ENCODE results near the gene SLC46A2. TPM values are rescaled to one million over a fixed set of nuclear protein-coding genes. Genes with fewer than 3 reads are reported as not detected.

Gene SLC46A2
- total RNA-seq = under 1 TPM in 6 of 8 experiments, not detected in 2; 0.05 to 0.73 (median 0.17) TPM

- peak in 5 of 8 experiments; percentile 16 to 82 (median 68) for ATAC-seq (replicated peaks in 6 of 8)
- H3K4me1 ChIP-seq (replicated peaks in 1 of 2) = peaks cover 0 to 3% of the 10 kb centered on the region in 2 donors
- H3K27ac ChIP-seq = no peak within 1 kb of the TSS
- WGBS, 10 experiments = 0 to 66% (median 43%) methylated on average over 1 to 12 of the region's 78 CpGs; no CpG with 5 or more reads in 3 of the 10 experiments
- in situ Hi-C loops (cut with MboI; ENCODE audit: low pct_unique_long_range_greater_than_20kb in 2 of 9, low sequenced_read_pairs in 9 of 9, unreplicated experiment in 9 of 9) = loop anchor here in 1 of 9 experiments (10.0 kb wide), 1 partner anchor 46 kb away; no protein-coding TSS in a partner anchor
- H3K4me3 ChIP-seq = peak within 1 kb of the TSS; percentile 12 to 28 (median 18)
Measured at GRCh38 chr9:112890106-112891081, at the start of gene SLC46A2. SLC46A2 (minus strand) TSS chr9:112890876; CDS start chr9:112890681, 195 bp downstream.

- in situ Hi-C loops (cut with MboI; ENCODE audit: low pct_unique_long_range_greater_than_20kb in 2 of 9, low sequenced_read_pairs in 9 of 9, unreplicated experiment in 9 of 9) = no loop called here
- Histone ChIP-seq H3K4me3 (no peak overlapping the region), H3K27ac (no peak overlapping the region), H3K4me1 (replicated peaks in 1 of 2) (no peaks in the 10 kb centered on the region)
- no peak for ATAC-seq (replicated peaks in 6 of 8)
Measured at GRCh38 chr9:112939418-112939817, 48.7 kb upstream of the SLC46A2 start.

GRCh38 chr9:112933696-112934095 lies 43.0 kb upstream of the SLC46A2 start:
- Histone ChIP-seq H3K4me3 (no peak overlapping the region), H3K27ac (no peak overlapping the region), H3K4me1 (replicated peaks in 1 of 2) (no peaks in the 10 kb centered on the region)
- in situ Hi-C loops (cut with MboI; ENCODE audit: low pct_unique_long_range_greater_than_20kb in 2 of 9, low sequenced_read_pairs in 9 of 9, unreplicated experiment in 9 of 9) = no loop called here
- ATAC-seq (replicated peaks in 6 of 8) = no peak
- WGBS, 10 experiments = 40 to 100% (median 90%) methylated on average over 2 of the region's 2 CpGs; no CpG with 5 or more reads in 5 of the 10 experiments

GRCh38 chr9:112925058-112925641 lies 34.5 kb upstream of the SLC46A2 start:
- H3K4me3 ChIP-seq = no peak overlapping the region
- in situ Hi-C loops (cut with MboI; ENCODE audit: low pct_unique_long_range_greater_than_20kb in 2 of 9, low sequenced_read_pairs in 9 of 9, unreplicated experiment in 9 of 9) = no loop called here
- no peak overlapping the region for H3K27ac ChIP-seq
- WGBS, 10 experiments = 8 to 83% (median 26%) methylated on average over 1 to 8 of the region's 8 CpGs; no CpG with 5 or more reads in 1 of the 10 experiments
- H3K4me1 ChIP-seq (replicated peaks in 1 of 2) = no peaks in the 10 kb centered on the region
- ATAC-seq (replicated peaks in 6 of 8) = peak in 3 of 8 experiments; percentile 82 to 87 (median 82)

- WGBS, 10 experiments = 0 to 40% (median 17%) methylated on average over 1 to 3 of the region's 3 CpGs; no CpG with 5 or more reads in 3 of the 10 experiments
- H3K4me3 ChIP-seq = no peak overlapping the region
- no peaks in the 10 kb centered on the region for H3K4me1 ChIP-seq (replicated peaks in 1 of 2)
- in situ Hi-C loops (cut with MboI; ENCODE audit: low pct_unique_long_range_greater_than_20kb in 2 of 9, low sequenced_read_pairs in 9 of 9, unreplicated experiment in 9 of 9) = no loop called here
- H3K27ac ChIP-seq = no peak overlapping the region
- peak in 3 of 8 experiments; percentile 79 to 92 (median 91) for ATAC-seq (replicated peaks in 6 of 8)
Measured at GRCh38 chr9:112921549-112921948, 30.9 kb upstream of the SLC46A2 start.

GRCh38 chr9:112917987-112918362 lies 27.3 kb upstream of the SLC46A2 start:
- Histone ChIP-seq H3K4me3 (no peak overlapping the region), H3K4me1 (replicated peaks in 1 of 2) (no peaks in the 10 kb centered on the region), H3K27ac (no peak overlapping the region)
- WGBS, 10 experiments = 20 to 83% (median 63%) methylated on average over 1 of the region's 1 CpG; no CpG with 5 or more reads in 4 of the 10 experiments
- ATAC-seq (replicated peaks in 6 of 8) = no peak
- in situ Hi-C loops (cut with MboI; ENCODE audit: low pct_unique_long_range_greater_than_20kb in 2 of 9, low sequenced_read_pairs in 9 of 9, unreplicated experiment in 9 of 9) = no loop called here

GRCh38 chr9:112917047-112917986 lies 26.6 kb upstream of the SLC46A2 start:
- no peak for ATAC-seq (replicated peaks in 6 of 8)
- H3K4me3 ChIP-seq = no peak overlapping the region
- WGBS, 10 experiments = 0 to 67% (median 13%) methylated on average over 1 of the region's 1 CpG; no CpG with 5 or more reads in 4 of the 10 experiments
- in situ Hi-C loops (cut with MboI; ENCODE audit: low pct_unique_long_range_greater_than_20kb in 2 of 9, low sequenced_read_pairs in 9 of 9, unreplicated experiment in 9 of 9) = no loop called here
- H3K4me1 ChIP-seq (replicated peaks in 1 of 2) = no peaks in the 10 kb centered on the region
- no peak overlapping the region for H3K27ac ChIP-seq

- in situ Hi-C loops (cut with MboI; ENCODE audit: low pct_unique_long_range_greater_than_20kb in 2 of 9, low sequenced_read_pairs in 9 of 9, unreplicated experiment in 9 of 9) = no loop called here
- ATAC-seq (replicated peaks in 6 of 8) = no peak
- Histone ChIP-seq H3K4me1 (replicated peaks in 1 of 2) (no peaks in the 10 kb centered on the region), H3K4me3 (no peak overlapping the region), H3K27ac (no peak overlapping the region)
- 0 to 87% (median 49%) methylated on average over 1 to 2 of the region's 2 CpGs; no CpG with 5 or more reads in 2 of the 10 experiments for WGBS, 10 experiments
Measured at GRCh38 chr9:112914524-112914923, 23.8 kb upstream of the SLC46A2 start.

- Histone ChIP-seq H3K27ac (no peak overlapping the region), H3K4me3 (no peak overlapping the region), H3K4me1 (replicated peaks in 1 of 2) (no peaks in the 10 kb centered on the region)
- 33 to 100% (median 87%) methylated on average over 1 to 3 of the region's 4 CpGs; no CpG with 5 or more reads in 1 of the 10 experiments for WGBS, 10 experiments
- no peak for ATAC-seq (replicated peaks in 6 of 8)
- in situ Hi-C loops (cut with MboI; ENCODE audit: low pct_unique_long_range_greater_than_20kb in 2 of 9, low sequenced_read_pairs in 9 of 9, unreplicated experiment in 9 of 9) = no loop called here
Measured at GRCh38 chr9:112913326-112913725, 22.6 kb upstream of the SLC46A2 start.

- WGBS, 10 experiments = 53 to 100% (median 85%) methylated on average over 1 to 3 of the region's 3 CpGs; no CpG with 5 or more reads in 5 of the 10 experiments
- no peak overlapping the region for H3K27ac ChIP-seq
- in situ Hi-C loops (cut with MboI; ENCODE audit: low pct_unique_long_range_greater_than_20kb in 2 of 9, low sequenced_read_pairs in 9 of 9, unreplicated experiment in 9 of 9) = no loop called here
- H3K4me1 ChIP-seq (replicated peaks in 1 of 2) = no peaks in the 10 kb centered on the region
- no peak overlapping the region for H3K4me3 ChIP-seq
- ATAC-seq (replicated peaks in 6 of 8) = no peak
Measured at GRCh38 chr9:112912636-112913035, 22.0 kb upstream of the SLC46A2 start.

GRCh38 chr9:112911736-112912135 lies 21.1 kb upstream of the SLC46A2 start:
- Histone ChIP-seq H3K4me3 (no peak overlapping the region), H3K4me1 (replicated peaks in 1 of 2) (no peaks in the 10 kb centered on the region), H3K27ac (no peak overlapping the region)
- in situ Hi-C loops (cut with MboI; ENCODE audit: low pct_unique_long_range_greater_than_20kb in 2 of 9, low sequenced_read_pairs in 9 of 9, unreplicated experiment in 9 of 9) = no loop called here
- no peak for ATAC-seq (replicated peaks in 6 of 8)
- WGBS, 10 experiments = 0 to 80% (median 60%) methylated on average over 1 to 2 of the region's 2 CpGs; no CpG with 5 or more reads in 3 of the 10 experiments

- no peaks in the 10 kb centered on the region for H3K4me1 ChIP-seq (replicated peaks in 1 of 2)
- in situ Hi-C loops (cut with MboI; ENCODE audit: low pct_unique_long_range_greater_than_20kb in 2 of 9, low sequenced_read_pairs in 9 of 9, unreplicated experiment in 9 of 9) = no loop called here
- no peak overlapping the region for H3K4me3 ChIP-seq
- no peak overlapping the region for H3K27ac ChIP-seq
- WGBS, 10 experiments = 30 to 90% (median 58%) methylated on average over 1 to 2 of the region's 4 CpGs; no CpG with 5 or more reads in 3 of the 10 experiments
- no peak for ATAC-seq (replicated peaks in 6 of 8)
Measured at GRCh38 chr9:112905084-112905483, 14.4 kb upstream of the SLC46A2 start.
